CD4-positive, alpha-beta memory T cell (primary cell): ENCODE measurements around the gene VEGFD. TPM values are rescaled to one million over a fixed set of nuclear protein-coding genes. Genes with fewer than 3 reads are reported as not detected.

Experiments used
- CTCF ChIA-PET: fragments of 350-600 bp; sonication (Branson Sonifier 250); formaldehyde crosslinking; loops from one replicate; lab custom pipeline; 2021; ENCODE audit warnings: inconsistent platforms; ENCODE audit not compliant: partially characterized antibody; lab: Charles Lee
- POLR2A ChIA-PET: fragments of 350-600 bp; sonication (Branson Sonifier 250); formaldehyde crosslinking; loops from one replicate; lab custom pipeline; 2021; ENCODE audit not compliant: partially characterized antibody; lab: Charles Lee
- DNase-seq, 5 donors: peaks; one replicate each; pipeline versions ENCODE4 v3.0.0 to v3.0.0-alpha.2; 2020 to 2022; ENCODE audit warnings: mixed read lengths in 1 of 5
- H3K27ac ChIP-seq: one replicate; pipeline ENCODE4 v1.7.0; 2013; ENCODE audit warnings: low read depth, low read length
- H3K27me3 ChIP-seq: 2 replicates; pipeline ENCODE4 v1.7.0; 2013; ENCODE audit warnings: mild to moderate bottlenecking, low read length, moderate library complexity; ENCODE audit not compliant: insufficient read depth
- H3K36me3 ChIP-seq: 2 replicates; pipeline ENCODE4 v1.7.0; 2013; ENCODE audit warnings: mild to moderate bottlenecking, low read length, moderate library complexity; ENCODE audit not compliant: insufficient read depth
- H3K4me1 ChIP-seq: 2 replicates; pipeline ENCODE4 v1.7.0; 2013; ENCODE audit warnings: mild to moderate bottlenecking, low read length, moderate library complexity; ENCODE audit not compliant: insufficient read depth
- H3K4me3 ChIP-seq, 2 donors: one replicate each; pipeline ENCODE4 v1.7.0; 2013; ENCODE audit warnings: low read length in 2 of 2, mild to moderate bottlenecking in 1 of 2
- H3K9me3 ChIP-seq, 2 donors: one replicate each; pipeline ENCODE4 v1.7.0; 2013; ENCODE audit warnings: low read length in 2 of 2, control low read depth in 1 of 2; ENCODE audit not compliant: control insufficient read depth in 1 of 2
- H3K27ac Mint-ChIP-seq, 7 donors: one replicate each; pipeline ENCODE4 v1.8.0; 2020 to 2021; ENCODE audit warnings: mixed read lengths in 7 of 7, mild to moderate bottlenecking in 6 of 7, inconsistent platforms in 3 of 7, moderate library complexity in 3 of 7
- H3K27me3 Mint-ChIP-seq, 2 donors: one replicate each; pipeline ENCODE4 v1.8.0; 2020 to 2021; ENCODE audit warnings: mixed read lengths in 2 of 2
- H3K36me3 Mint-ChIP-seq, 2 donors: one replicate each; pipeline ENCODE4 v1.8.0; 2020 to 2021; ENCODE audit warnings: mixed read lengths in 2 of 2, inconsistent platforms in 1 of 2, mild to moderate bottlenecking in 1 of 2
- H3K4me1 Mint-ChIP-seq, 4 donors: one replicate each; pipeline ENCODE4 v1.8.0; 2020 to 2021; ENCODE audit warnings: mixed read lengths in 4 of 4, mild to moderate bottlenecking in 1 of 4
- H3K4me3 Mint-ChIP-seq, 8 donors: one replicate each; pipeline ENCODE4 v1.8.0; 2020 to 2021; ENCODE audit warnings: mixed read lengths in 8 of 8, mild to moderate bottlenecking in 7 of 8, moderate library complexity in 6 of 8, inconsistent platforms in 3 of 8
- H3K9me3 Mint-ChIP-seq, 8 donors: one replicate each; pipeline ENCODE4 v1.8.0; 2020 to 2021; ENCODE audit warnings: mixed read lengths in 8 of 8, mild to moderate bottlenecking in 5 of 8, inconsistent platforms in 3 of 8, moderate library complexity in 1 of 8
- intact Hi-C: fragments of 100-400 bp; cut with micrococcal nuclease; formaldehyde crosslinking; loops from one replicate; pipeline ENCODE4 v1.15.1; 2023
- polyA plus RNA-seq, 2 donors: library from polyadenylated mRNA; unstranded; fragments of 300-500 nt; fragmentation: Illumina TruSeq; gene quantifications; one replicate each; pipeline ENCODE4 v1.2.3, GENCODE V29; 2021
- total RNA-seq, 2 experiments: library from RNA; stranded (reverse); gene quantifications; one replicate each; pipeline ENCODE4 v1.2.3, GENCODE V29; 2021

The VEGFD gene, protein sequence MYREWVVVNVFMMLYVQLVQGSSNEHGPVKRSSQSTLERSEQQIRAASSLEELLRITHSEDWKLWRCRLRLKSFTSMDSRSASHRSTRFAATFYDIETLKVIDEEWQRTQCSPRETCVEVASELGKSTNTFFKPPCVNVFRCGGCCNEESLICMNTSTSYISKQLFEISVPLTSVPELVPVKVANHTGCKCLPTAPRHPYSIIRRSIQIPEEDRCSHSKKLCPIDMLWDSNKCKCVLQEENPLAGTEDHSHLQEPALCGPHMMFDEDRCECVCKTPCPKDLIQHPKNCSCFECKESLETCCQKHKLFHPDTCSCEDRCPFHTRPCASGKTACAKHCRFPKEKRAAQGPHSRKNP
- total RNA-seq (under 1 TPM in 1 of 2 experiments, not detected in 1; 0.15 TPM), polyA plus RNA-seq (not detected)

GRCh38 chrX:15384304-15384703 is at the start of gene VEGFD:
TSS of gene VEGFD (minus strand) at chrX:15384413. CDS start at chrX:15383946, 467 bp downstream.
- ChIA-PET POLR2A (no interaction called here), CTCF (no interaction called here)
- Mint-ChIP-seq H3K9me3 (peaks cover 0 to 2% (median 0%) of the 10 kb centered on the region in 8 donors), H3K36me3 (no peaks in the 10 kb centered on the region), H3K4me3 (no peak within 1 kb of the TSS), H3K4me1 (no peaks in the 10 kb centered on the region), H3K27me3 (peaks cover 1 to 2% of the 10 kb centered on the region in 2 donors), H3K27ac (no peak within 1 kb of the TSS)
- Histone ChIP-seq H3K36me3 (no peaks in the 10 kb centered on the region), H3K9me3 (no peaks in the 10 kb centered on the region), H3K4me1 (no peaks in the 10 kb centered on the region), H3K27me3 (no peaks in the 10 kb centered on the region), H3K27ac (no peak within 1 kb of the TSS), H3K4me3 (no peak within 1 kb of the TSS)
- DNase-seq, result no peak
- intact Hi-C loops, result no loop called here

GRCh38 chrX:15430584-15430983 is 46.4 kb upstream of the VEGFD start:
- H3K4me3 Mint-ChIP-seq, result no peak overlapping the region
- peaks cover 0 to 1% (median 0%) of the 10 kb centered on the region in 8 donors for H3K9me3 Mint-ChIP-seq

DNA sequence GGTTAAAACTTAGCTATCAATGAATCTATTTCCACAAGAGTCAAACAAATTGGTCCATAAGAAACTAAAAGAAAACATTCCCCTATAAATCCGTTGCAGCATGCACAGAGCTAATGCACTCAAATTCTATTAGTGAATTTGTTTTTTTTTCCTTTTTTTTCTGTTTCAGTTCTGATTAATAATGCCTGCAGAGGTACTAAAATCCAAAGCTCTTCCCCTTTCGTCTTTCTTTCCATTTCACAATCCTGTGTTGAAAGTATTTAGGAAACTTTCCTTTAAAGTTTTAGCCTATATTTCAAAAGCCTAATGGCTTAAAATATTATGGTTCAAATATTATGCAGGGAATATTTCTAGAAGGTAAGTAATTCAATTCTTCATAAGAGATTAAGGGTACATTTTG is 45.9 kb upstream of the VEGFD start:
- Histone ChIP-seq H3K36me3 (no peaks in the 10 kb centered on the region), H3K27me3 (no peaks in the 10 kb centered on the region), H3K4me3 (no peak overlapping the region), H3K9me3 (no peaks in the 10 kb centered on the region), H3K4me1 (no peaks in the 10 kb centered on the region), H3K27ac (no peak overlapping the region)
- Mint-ChIP-seq H3K27ac (no peak overlapping the region), H3K9me3 (peaks cover 0 to 1% (median 0%) of the 10 kb centered on the region in 8 donors), H3K4me1 (no peaks in the 10 kb centered on the region), H3K27me3 (peaks cover 6 to 12% of the 10 kb centered on the region in 2 donors), H3K36me3 (no peaks in the 10 kb centered on the region), H3K4me3 (no peak overlapping the region)
- POLR2A ChIA-PET, result no interaction called here
- intact Hi-C loops, result no loop called here
- CTCF ChIA-PET, result no interaction called here
- no peak for DNase-seq

More at GRCh38 chrX:15430584-15430983, 46.4 kb upstream of the VEGFD start:
- H3K36me3 Mint-ChIP-seq, result no peaks in the 10 kb centered on the region
- no peak for DNase-seq
- no peaks in the 10 kb centered on the region for H3K36me3 ChIP-seq
- intact Hi-C loops, result no loop called here
- H3K27ac ChIP-seq, result no peak overlapping the region
- no peak overlapping the region for H3K27ac Mint-ChIP-seq
- H3K4me1 ChIP-seq, result no peaks in the 10 kb centered on the region
- H3K4me1 Mint-ChIP-seq, result no peaks in the 10 kb centered on the region
- CTCF ChIA-PET, result no interaction called here
- no peaks in the 10 kb centered on the region for H3K27me3 ChIP-seq
- peaks cover 7 to 13% of the 10 kb centered on the region in 2 donors for H3K27me3 Mint-ChIP-seq
- POLR2A ChIA-PET, result no interaction called here
- H3K9me3 ChIP-seq, result no peaks in the 10 kb centered on the region
- H3K4me3 ChIP-seq, result no peak overlapping the region

GRCh38 chrX:15425024-15425423 is 40.8 kb upstream of the VEGFD start:
- Mint-ChIP-seq H3K9me3 (no peaks in the 10 kb centered on the region), H3K4me3 (no peak overlapping the region)

GRCh38 chrX:15418707-15419181 is 34.5 kb upstream of the VEGFD start:
- no peak overlapping the region for H3K4me3 ChIP-seq
- CTCF ChIA-PET, result no interaction called here
- no peaks in the 10 kb centered on the region for H3K27me3 ChIP-seq
- H3K36me3 ChIP-seq, result no peaks in the 10 kb centered on the region
- H3K9me3 Mint-ChIP-seq, result peaks cover 0 to 16% (median 6%) of the 10 kb centered on the region in 8 donors
- H3K36me3 Mint-ChIP-seq, result peaks cover 0 to 2% of the 10 kb centered on the region in 2 donors
- no peaks in the 10 kb centered on the region for H3K4me1 ChIP-seq
- H3K27me3 Mint-ChIP-seq, result peaks cover 3 to 4% of the 10 kb centered on the region in 2 donors
- no peaks in the 10 kb centered on the region for H3K4me1 Mint-ChIP-seq
- H3K9me3 ChIP-seq, result no peaks in the 10 kb centered on the region
- DNase-seq, result no peak
- no peak overlapping the region for H3K27ac Mint-ChIP-seq
- H3K27ac ChIP-seq, result no peak overlapping the region
- intact Hi-C loops, result no loop called here
- POLR2A ChIA-PET, result no interaction called here
- H3K4me3 Mint-ChIP-seq, result no peak overlapping the region

More at GRCh38 chrX:15425024-15425423, 40.8 kb upstream of the VEGFD start:
- CTCF ChIA-PET, result no interaction called here
- H3K4me1 Mint-ChIP-seq, result no peaks in the 10 kb centered on the region
- intact Hi-C loops, result no loop called here
- POLR2A ChIA-PET, result no interaction called here
- Histone ChIP-seq H3K27me3 (no peaks in the 10 kb centered on the region), H3K4me3 (no peak overlapping the region), H3K9me3 (no peaks in the 10 kb centered on the region), H3K27ac (no peak overlapping the region), H3K36me3 (no peaks in the 10 kb centered on the region), H3K4me1 (no peaks in the 10 kb centered on the region)
- H3K36me3 Mint-ChIP-seq, result no peaks in the 10 kb centered on the region
- H3K27ac Mint-ChIP-seq, result no peak overlapping the region
- DNase-seq, result no peak
- H3K27me3 Mint-ChIP-seq, result peaks cover 0 to 2% of the 10 kb centered on the region in 2 donors

- no peak for DNase-seq
- POLR2A ChIA-PET, result no interaction called here
- CTCF ChIA-PET, result no interaction called here
- H3K27ac ChIP-seq, result no peak overlapping the region
- no peaks in the 10 kb centered on the region for H3K9me3 ChIP-seq
- H3K27me3 ChIP-seq, result no peaks in the 10 kb centered on the region
- intact Hi-C loops, result no loop called here
- H3K4me3 ChIP-seq, result no peak overlapping the region
- H3K4me3 Mint-ChIP-seq, result no peak overlapping the region
- H3K36me3 Mint-ChIP-seq, result peaks cover 0 to 2% of the 10 kb centered on the region in 2 donors
- H3K36me3 ChIP-seq, result no peaks in the 10 kb centered on the region
- H3K27me3 Mint-ChIP-seq, result peaks cover 3 to 4% of the 10 kb centered on the region in 2 donors
- H3K9me3 Mint-ChIP-seq, result peaks cover 0 to 16% (median 6%) of the 10 kb centered on the region in 8 donors
- H3K4me1 Mint-ChIP-seq, result no peaks in the 10 kb centered on the region
- H3K4me1 ChIP-seq, result no peaks in the 10 kb centered on the region
- H3K27ac Mint-ChIP-seq, result no peak overlapping the region
Observed at GRCh38 chrX:15418041-15418706, 34.0 kb upstream of the VEGFD start.
